Caco-2 (cell line): Measurements from ENCODE around the gene PHPT1. TPM values are rescaled to one million over a fixed set of nuclear protein-coding genes. Genes with fewer than 3 reads are reported as not detected.
"Not testable (repeated sequence)": the region's sequence is repeated elsewhere in the genome, so short reads cannot be mapped to it uniquely, and the experiment has no call there.

Source experiments
- BruUV-seq: library from RNA; stranded (reverse); fragments of 400-500 nt; replicated peaks from 2 replicates; lab custom pipeline; 2021; lab: Mats Ljungman, UMichigan
- CTCF ChIA-PET: fragments of 300-600 bp; sonication (Branson Sonifier 250); formaldehyde crosslinking; loops from one replicate; lab custom pipeline; 2022; ENCODE audit warnings: antibody characterized with exemption; lab: Charles Lee
- POLR2A ChIA-PET: fragments of 300-600 bp; sonication (Branson Sonifier 250); formaldehyde crosslinking; loops from one replicate; lab custom pipeline; 2022; ENCODE audit warnings: antibody characterized with exemption; lab: Charles Lee
- DNase-seq, 2 experiments: peaks; one replicate each; pipeline versions ENCODE4 v3.0.0 to v3.0.0-alpha.2; 2020 to 2022
- H3K27me3 ChIP-seq: replicated peaks from 2 replicates; pipeline ENCODE4 v1.6.0; 2011; ENCODE audit warnings: low read length; ENCODE audit not compliant: control insufficient read depth, insufficient read depth
- H3K36me3 ChIP-seq: 2 replicates; pipeline ENCODE4 v1.5.1; 2011; ENCODE audit warnings: low read length; ENCODE audit not compliant: control insufficient read depth, insufficient read depth
- H3K4me1 ChIP-seq: fragments of 250-450 bp; sonication (Bioruptor Pico); 2 replicates; pipeline ENCODE4 v1.5.1; 2020; ENCODE audit warnings: mild to moderate bottlenecking
- H3K4me3 ChIP-seq: 2 replicates; pipeline ENCODE4 v1.5.1; 2011; ENCODE audit warnings: low read depth, mild to moderate bottlenecking, control low read depth, low read length
- H3K9me3 ChIP-seq: fragments of 250-450 bp; sonication (Bioruptor Pico); 2 replicates; pipeline ENCODE4 v1.5.1; 2020; ENCODE audit warnings: mild to moderate bottlenecking, moderate library complexity
- H3K27ac Mint-ChIP-seq: one replicate; pipeline ENCODE4 v1.8.0; 2022; ENCODE audit warnings: mixed read lengths; ENCODE audit not compliant: unreplicated experiment
- H3K27me3 Mint-ChIP-seq: one replicate; pipeline ENCODE4 v1.8.0; 2022; ENCODE audit warnings: mixed read lengths; ENCODE audit not compliant: insufficient read depth, unreplicated experiment
- H3K36me3 Mint-ChIP-seq: one replicate; pipeline ENCODE4 v1.8.0; 2022; ENCODE audit warnings: mild to moderate bottlenecking, mixed read lengths; ENCODE audit not compliant: insufficient read depth, unreplicated experiment
- H3K4me1 Mint-ChIP-seq: one replicate; pipeline ENCODE4 v1.8.0; 2022; ENCODE audit warnings: low read depth, mixed read lengths; ENCODE audit not compliant: unreplicated experiment
- H3K4me3 Mint-ChIP-seq: one replicate; pipeline ENCODE4 v1.8.0; 2022; ENCODE audit warnings: mild to moderate bottlenecking, moderate library complexity, mixed read lengths; ENCODE audit not compliant: unreplicated experiment
- H3K9me3 Mint-ChIP-seq: one replicate; pipeline ENCODE4 v1.8.0; 2022; ENCODE audit warnings: mixed read lengths; ENCODE audit not compliant: unreplicated experiment
- CTCF ChIP-seq, 2 experiments: fragments of 200-600 bp in 1 of 2; IDR thresholded peaks; 1 replicate in 1 of 2; 2 replicates in 1 of 2; pipeline versions ENCODE4 v1.5.1 to v1.8.0; 2011 to 2022; ENCODE audit warnings: antibody characterized with exemption in 1 of 2, control low read depth in 1 of 2, inconsistent platforms in 1 of 2, low read depth in 1 of 2, low read length in 1 of 2, mild to moderate bottlenecking in 1 of 2, moderate library complexity in 1 of 2; ENCODE audit not compliant: insufficient read depth in 1 of 2, severe bottlenecking in 1 of 2, unreplicated experiment in 1 of 2
- intact Hi-C: fragments of 100-400 bp; cut with micrococcal nuclease; formaldehyde crosslinking; loops from one replicate; pipeline ENCODE4 v1.10.0; 2022; ENCODE audit not compliant: unreplicated experiment
- total RNA-seq: library from RNA; stranded (reverse); gene quantifications from 2 replicates; pipeline ENCODE4 v1.2.3, GENCODE V29; 2022

The PHPT1 gene
- total RNA-seq, 1 experiment from 2014 or later = 105 TPM

- H3K9me3 Mint-ChIP-seq = no peaks in the 10 kb centered on the region
- peaks cover 6% of the 10 kb centered on the region for H3K36me3 ChIP-seq
- BruUV-seq = no TSS peak
- intact Hi-C loops = no loop called here
- H3K4me1 Mint-ChIP-seq = no peaks in the 10 kb centered on the region
- H3K4me1 ChIP-seq = no peaks in the 10 kb centered on the region
- no peaks in the 10 kb centered on the region for H3K27me3 Mint-ChIP-seq
- CTCF ChIA-PET = interaction anchor here (0.7 kb wide), 1 partner anchor 15 kb away, joined by 6 read pairs; no protein-coding TSS in a partner anchor
- H3K4me3 ChIP-seq = no peak overlapping the region
- TF ChIP-seq CTCF (IDR thresholded peaks at IDR 0.05; ENCODE audit: insufficient read depth in 1 of 2, low read depth in 1 of 2, low read length in 1 of 2, severe bottlenecking in 1 of 2, unreplicated experiment in 1 of 2) = no peak
- H3K27ac Mint-ChIP-seq = no peak overlapping the region
- peaks cover 74% of the 10 kb centered on the region for H3K36me3 Mint-ChIP-seq
- POLR2A ChIA-PET = no interaction called here
- H3K9me3 ChIP-seq = no peaks in the 10 kb centered on the region
- no peak overlapping the region for H3K4me3 Mint-ChIP-seq
- no peaks in the 10 kb centered on the region for H3K27me3 ChIP-seq
- no peak for DNase-seq
Observed at GRCh38 chr9:136832581-136832980, 16.6 kb upstream of the PHPT1 start.

GRCh38 chr9:136833381-136834048 lies 15.7 kb upstream of the PHPT1 start:
- H3K36me3 ChIP-seq, H3K9me3 ChIP-seq, H3K4me3 ChIP-seq, H3K9me3 Mint-ChIP-seq, H3K27me3 Mint-ChIP-seq, H3K27me3 ChIP-seq, H3K4me1 ChIP-seq, BruUV-seq, POLR2A ChIA-PET, H3K4me1 Mint-ChIP-seq, intact Hi-C loops, H3K27ac Mint-ChIP-seq, DNase-seq, H3K4me3 Mint-ChIP-seq: not testable (repeated sequence)
- H3K36me3 Mint-ChIP-seq = peaks cover 78% of the 10 kb centered on the region
- CTCF ChIA-PET = interaction anchor here (0.7 kb wide), 1 partner anchor 14 kb away, joined by 6 read pairs; no protein-coding TSS in a partner anchor

GRCh38 chr9:136835162-136835931 lies 13.9 kb upstream of the PHPT1 start:
- ChIA-PET POLR2A (interaction anchor here (0.6 kb wide), 1 partner anchor 28 kb away, joined by 6 read pairs; no protein-coding TSS in a partner anchor), CTCF (interaction anchor here (1.3 kb wide), 1 partner anchor 233 kb away, joined by 3 read pairs; no protein-coding TSS in a partner anchor)
- no peak for TF ChIP-seq CTCF (IDR thresholded peaks at IDR 0.05; ENCODE audit: insufficient read depth in 1 of 2, low read depth in 1 of 2, low read length in 1 of 2, severe bottlenecking in 1 of 2, unreplicated experiment in 1 of 2)
- no peaks in the 10 kb centered on the region for H3K27me3 Mint-ChIP-seq
- H3K4me3 ChIP-seq = no peak overlapping the region
- no peak for DNase-seq
- H3K36me3 ChIP-seq = peaks cover 2% of the 10 kb centered on the region
- H3K9me3 ChIP-seq = no peaks in the 10 kb centered on the region
- H3K4me1 Mint-ChIP-seq = peaks cover 7% of the 10 kb centered on the region
- H3K27me3 ChIP-seq = no peaks in the 10 kb centered on the region
- H3K27ac Mint-ChIP-seq = no peak overlapping the region
- H3K9me3 Mint-ChIP-seq = no peaks in the 10 kb centered on the region
- H3K36me3 Mint-ChIP-seq = peaks cover 78% of the 10 kb centered on the region
- BruUV-seq = no TSS peak
- H3K4me1 ChIP-seq = peaks cover 3% of the 10 kb centered on the region; the same call in 1 of the 2 replicates
- intact Hi-C loops = no loop called here
- no peak overlapping the region for H3K4me3 Mint-ChIP-seq
